Measurements from ENCODE around the gene RNF151.
A peak's percentile ranks its signal among the peaks of the same experiment; 100 is the strongest.

The RNF151 gene

DNA sequence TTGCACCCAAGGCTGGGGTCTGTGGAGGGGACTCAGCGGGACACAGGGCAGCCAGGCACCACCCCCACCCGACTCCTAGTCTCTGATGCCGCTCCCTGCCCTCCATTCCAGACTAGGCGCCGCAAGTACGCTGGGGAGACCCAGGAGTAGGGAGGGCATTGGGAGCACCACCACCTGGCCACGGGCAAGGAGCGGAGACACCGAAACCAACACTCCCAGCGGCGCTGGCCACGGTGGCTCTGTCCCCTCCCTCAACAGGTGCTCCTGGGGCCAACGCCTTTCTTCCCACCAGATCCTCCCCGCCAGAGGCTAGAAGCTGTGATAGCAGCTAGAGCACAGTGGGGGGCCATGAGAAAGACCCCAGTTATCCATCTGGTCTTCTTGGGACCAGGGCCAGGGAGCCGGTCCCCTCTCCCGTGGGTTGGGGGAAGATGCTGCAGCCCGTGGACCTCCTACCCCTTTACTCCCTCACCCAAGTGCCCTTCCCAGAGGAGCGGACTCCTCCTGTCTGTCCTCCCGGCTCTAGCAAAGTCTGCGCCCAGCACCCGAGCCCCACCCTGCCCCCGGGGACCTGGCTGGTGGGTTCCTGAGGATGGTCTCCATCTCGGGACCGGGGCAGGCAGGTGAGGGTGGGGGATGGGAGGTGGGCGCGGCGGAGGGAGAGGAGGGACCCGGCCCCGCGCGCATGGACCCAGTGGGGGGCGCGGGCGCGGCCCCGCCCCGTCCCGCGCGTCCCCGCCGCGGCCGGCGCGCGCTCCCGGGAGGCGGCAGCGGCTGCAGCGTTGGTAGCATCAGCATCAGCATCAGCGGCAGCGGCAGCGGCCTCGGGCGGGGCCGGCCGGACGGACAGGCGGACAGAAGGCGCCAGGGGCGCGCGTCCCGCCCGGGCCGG lies 22.8 kb downstream of the RNF151 start, which contains the start of gene SYNGR3:
TSS of gene SYNGR3 (plus strand) at position 762 of the 892 bp plus-strand sequence. CDS start 133 bp downstream, outside the sequence.
- DNase-seq (ENCODE audit: low spot score in 2 of 2) (no peak), ATAC-seq (replicated peaks; ENCODE audit: extremely low read depth, poor library complexity, severe bottlenecking) (no peak)
- Mint-ChIP-seq H3K27me3 (peaks cover 14% of the 10 kb centered on the region), H3K4me1 (peaks cover 20% of the 10 kb centered on the region), H3K9me3 (no peaks in the 10 kb centered on the region), H3K4me3 (peak within 1 kb of the TSS; percentile 67), H3K36me3 (ENCODE audit: insufficient read depth) (peaks cover 22% of the 10 kb centered on the region), H3K27ac (ENCODE audit: low read depth) (peak within 1 kb of the TSS; percentile 73)

DNA sequence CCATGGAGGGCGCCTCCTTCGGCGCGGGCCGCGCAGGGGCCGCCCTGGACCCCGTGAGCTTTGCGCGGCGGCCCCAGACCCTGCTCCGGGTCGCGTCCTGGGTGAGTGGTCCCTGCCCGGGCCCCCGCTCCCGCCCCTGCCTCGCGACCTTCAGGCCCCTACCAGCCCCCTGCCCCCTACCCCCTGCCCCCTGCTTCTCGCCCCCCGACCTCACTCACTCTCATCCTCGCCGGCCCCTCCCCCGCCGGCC lies 23.4 kb downstream of the RNF151 start:
- peaks cover 14% of the 10 kb centered on the region for H3K27me3 Mint-ChIP-seq
- no peak for ATAC-seq (replicated peaks; ENCODE audit: extremely low read depth, poor library complexity, severe bottlenecking)
- H3K27ac Mint-ChIP-seq (ENCODE audit: low read depth) = no peak overlapping the region
- no peaks in the 10 kb centered on the region for H3K9me3 Mint-ChIP-seq
- peaks cover 18% of the 10 kb centered on the region for H3K36me3 Mint-ChIP-seq (ENCODE audit: insufficient read depth)
- no peak for DNase-seq (ENCODE audit: low spot score in 2 of 2)
- H3K4me3 Mint-ChIP-seq = peak overlapping the region; percentile 67
- peaks cover 15% of the 10 kb centered on the region for H3K4me1 Mint-ChIP-seq

DNA sequence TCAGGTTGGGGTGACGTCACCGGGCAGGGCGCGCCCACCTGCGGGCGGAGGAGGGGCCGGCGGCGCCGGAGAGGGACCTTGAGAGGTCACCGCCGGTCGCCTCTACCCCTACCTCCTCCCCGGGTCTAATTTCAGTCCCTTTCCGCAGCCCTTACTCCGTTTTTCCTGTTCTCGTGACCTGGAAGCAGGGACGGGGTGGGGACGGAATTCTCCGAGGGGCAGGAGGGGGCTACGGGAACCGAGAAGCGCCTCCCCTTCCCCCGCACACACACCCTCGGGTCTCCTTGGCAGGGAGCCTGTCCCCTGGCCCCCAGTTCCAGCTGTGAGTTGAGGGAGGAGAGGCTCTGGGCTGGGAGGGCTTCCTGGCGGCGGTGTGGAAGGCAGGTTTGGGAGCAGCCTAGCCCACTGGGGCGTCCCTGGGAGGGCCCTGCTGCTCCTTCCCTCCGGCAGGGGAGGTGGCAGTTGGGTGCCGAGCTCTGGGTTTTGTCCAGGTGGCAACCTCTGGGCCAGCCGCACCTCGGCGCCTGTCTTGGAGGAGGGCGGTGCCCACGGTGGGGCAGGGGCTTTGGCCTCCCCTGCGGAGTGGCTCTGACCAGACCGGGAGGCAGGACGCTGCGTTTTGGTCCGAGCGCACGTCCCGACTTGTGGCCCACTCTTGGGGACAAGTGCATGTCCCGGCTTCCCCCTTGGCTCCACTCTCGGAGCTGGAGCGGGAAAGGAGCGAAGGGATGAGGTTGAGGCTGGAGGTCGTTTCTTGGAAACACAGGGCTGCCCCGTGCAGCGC lies 23.9 kb downstream of the RNF151 start:
- ATAC-seq (replicated peaks; ENCODE audit: extremely low read depth, poor library complexity, severe bottlenecking) (no peak), DNase-seq (ENCODE audit: low spot score in 2 of 2) (no peak)
- H3K36me3 Mint-ChIP-seq (ENCODE audit: insufficient read depth) = peaks cover 18% of the 10 kb centered on the region
- H3K27me3 Mint-ChIP-seq = peaks cover 14% of the 10 kb centered on the region
- no peaks in the 10 kb centered on the region for H3K9me3 Mint-ChIP-seq
- H3K4me1 Mint-ChIP-seq = peaks cover 14% of the 10 kb centered on the region
- H3K4me3 Mint-ChIP-seq = peak overlapping the region; percentile 67
- peak overlapping the region; percentile 73 for H3K27ac Mint-ChIP-seq (ENCODE audit: low read depth)

DNA sequence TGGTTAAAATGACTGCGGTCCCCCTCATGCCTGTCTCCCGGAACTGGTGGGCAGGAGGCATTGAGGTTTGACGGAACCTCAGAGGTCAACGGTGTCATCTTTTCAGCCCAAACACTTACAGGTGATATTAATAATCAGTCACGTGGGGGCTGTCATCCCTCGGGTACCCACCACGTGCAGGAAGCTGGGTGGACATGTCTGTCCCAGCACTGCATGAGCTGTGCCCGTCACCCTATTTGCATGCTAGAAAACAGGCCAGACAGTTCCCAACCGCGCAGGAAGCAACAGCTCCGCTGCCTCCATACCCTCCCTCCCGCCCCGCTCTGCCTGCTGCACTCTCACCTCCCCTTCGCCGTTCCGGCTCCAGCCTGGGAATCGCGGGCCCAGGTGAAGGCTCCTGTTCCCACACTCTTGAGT lies 24.5 kb downstream of the RNF151 start:
- peaks cover 14% of the 10 kb centered on the region for H3K27me3 Mint-ChIP-seq
- DNase-seq (ENCODE audit: low spot score in 2 of 2) (peak in 1 of 2 donors; percentile 45), ATAC-seq (replicated peaks; ENCODE audit: extremely low read depth, poor library complexity, severe bottlenecking) (peak; percentile 63)
- H3K36me3 Mint-ChIP-seq (ENCODE audit: insufficient read depth) = peaks cover 16% of the 10 kb centered on the region
- H3K27ac Mint-ChIP-seq (ENCODE audit: low read depth) = peak overlapping the region; percentile 73
- H3K4me1 Mint-ChIP-seq = peaks cover 14% of the 10 kb centered on the region
- no peaks in the 10 kb centered on the region for H3K9me3 Mint-ChIP-seq
- peak overlapping the region; percentile 67 for H3K4me3 Mint-ChIP-seq

DNA sequence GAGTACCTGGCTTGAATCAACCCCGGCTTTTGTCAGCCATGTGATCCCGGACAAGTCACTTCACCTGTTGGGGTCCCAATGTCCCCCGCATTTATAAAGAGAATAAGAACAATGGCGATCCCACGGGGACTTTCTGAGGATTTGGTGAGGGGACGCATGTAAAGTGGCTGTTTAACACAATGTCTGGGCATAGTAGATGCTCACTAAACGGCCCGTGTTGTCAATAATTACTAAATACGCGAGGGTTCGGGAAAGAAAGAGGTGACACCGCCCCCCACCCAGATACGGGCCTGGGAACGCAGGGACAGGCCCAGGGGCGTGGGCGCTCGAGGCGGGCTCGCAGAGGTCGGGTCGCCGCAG lies 24.9 kb downstream of the RNF151 start:
- ATAC-seq (replicated peaks; ENCODE audit: extremely low read depth, poor library complexity, severe bottlenecking) = no peak
- peak overlapping the region; percentile 73 for H3K27ac Mint-ChIP-seq (ENCODE audit: low read depth)
- H3K4me1 Mint-ChIP-seq = peaks cover 14% of the 10 kb centered on the region
- no peaks in the 10 kb centered on the region for H3K9me3 Mint-ChIP-seq
- H3K27me3 Mint-ChIP-seq = peaks cover 14% of the 10 kb centered on the region
- H3K4me3 Mint-ChIP-seq = peak overlapping the region; percentile 67
- DNase-seq (ENCODE audit: low spot score in 2 of 2) = no peak
- H3K36me3 Mint-ChIP-seq (ENCODE audit: insufficient read depth) = peaks cover 12% of the 10 kb centered on the region

DNA sequence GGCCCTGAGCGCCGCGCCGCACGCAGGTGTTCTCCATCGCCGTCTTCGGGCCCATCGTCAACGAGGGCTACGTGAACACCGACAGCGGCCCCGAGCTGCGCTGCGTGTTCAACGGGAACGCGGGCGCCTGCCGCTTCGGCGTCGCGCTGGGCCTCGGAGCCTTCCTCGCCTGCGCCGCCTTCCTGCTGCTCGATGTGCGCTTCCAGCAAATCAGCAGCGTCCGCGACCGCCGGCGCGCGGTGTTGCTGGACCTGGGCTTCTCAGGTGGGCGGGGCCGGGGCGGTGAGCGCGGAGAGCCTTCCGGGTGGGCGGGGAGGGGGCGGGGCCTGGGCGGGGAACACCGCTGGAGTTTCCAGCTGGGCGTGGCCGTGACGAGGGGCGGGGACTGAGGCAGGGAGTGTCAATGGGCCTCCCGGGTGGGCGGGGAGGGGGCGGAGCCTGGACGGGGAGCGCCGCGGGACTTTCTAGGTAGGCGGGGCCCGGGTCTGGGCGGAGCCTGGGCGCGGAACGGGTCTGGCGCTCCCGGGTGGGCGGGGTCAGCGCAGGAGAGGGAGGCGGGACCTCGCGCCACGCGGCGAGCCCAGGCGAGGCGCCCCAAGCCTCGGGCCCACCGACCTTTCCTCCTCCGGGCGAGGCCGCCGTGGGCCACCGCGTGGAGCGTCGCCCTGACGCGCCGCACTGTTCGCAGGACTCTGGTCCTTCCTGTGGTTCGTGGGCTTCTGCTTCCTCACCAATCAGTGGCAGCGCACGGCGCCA lies 25.5 kb downstream of the RNF151 start:
- Mint-ChIP-seq H3K4me3 (peak overlapping the region; percentile 67), H3K9me3 (no peaks in the 10 kb centered on the region), H3K36me3 (ENCODE audit: insufficient read depth) (peaks cover 12% of the 10 kb centered on the region), H3K27me3 (peaks cover 14% of the 10 kb centered on the region), H3K4me1 (peaks cover 14% of the 10 kb centered on the region), H3K27ac (ENCODE audit: low read depth) (peak overlapping the region; percentile 73)
- ATAC-seq (replicated peaks; ENCODE audit: extremely low read depth, poor library complexity, severe bottlenecking) (peak; percentile 63), DNase-seq (ENCODE audit: low spot score in 2 of 2) (peak; percentile 90 to 91)

DNA sequence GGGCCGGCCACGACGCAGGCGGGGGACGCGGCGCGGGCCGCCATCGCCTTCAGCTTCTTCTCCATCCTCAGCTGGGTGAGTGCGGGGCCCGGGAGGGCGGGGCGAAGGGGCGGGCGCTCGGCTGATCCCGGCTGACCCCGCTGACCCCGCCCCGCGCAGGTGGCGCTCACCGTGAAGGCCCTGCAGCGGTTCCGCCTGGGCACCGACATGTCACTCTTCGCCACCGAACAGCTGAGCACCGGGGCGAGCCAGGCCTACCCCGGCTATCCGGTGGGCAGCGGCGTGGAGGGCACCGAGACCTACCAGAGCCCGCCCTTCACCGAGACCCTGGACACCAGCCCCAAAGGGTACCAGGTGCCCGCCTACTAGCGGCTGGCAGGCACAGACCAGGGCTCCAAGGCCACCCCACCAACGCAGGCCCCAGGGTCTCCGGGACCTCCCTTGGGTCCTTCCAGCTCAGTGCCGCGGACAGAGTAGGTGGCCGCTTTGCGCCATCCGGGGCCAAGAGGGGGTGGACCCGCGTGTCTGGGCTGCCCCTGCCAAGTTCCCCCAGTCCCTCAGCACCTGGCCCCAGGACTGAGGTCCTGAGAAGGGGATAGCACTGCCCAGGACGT lies 26.2 kb downstream of the RNF151 start:
- no peak for DNase-seq (ENCODE audit: low spot score in 2 of 2)
- Mint-ChIP-seq H3K27me3 (peaks cover 14% of the 10 kb centered on the region), H3K27ac (ENCODE audit: low read depth) (no peak overlapping the region), H3K9me3 (no peaks in the 10 kb centered on the region), H3K4me3 (no peak overlapping the region), H3K4me1 (peaks cover 14% of the 10 kb centered on the region), H3K36me3 (ENCODE audit: insufficient read depth) (peaks cover 10% of the 10 kb centered on the region)
- ATAC-seq (replicated peaks; ENCODE audit: extremely low read depth, poor library complexity, severe bottlenecking) = no peak

DNA sequence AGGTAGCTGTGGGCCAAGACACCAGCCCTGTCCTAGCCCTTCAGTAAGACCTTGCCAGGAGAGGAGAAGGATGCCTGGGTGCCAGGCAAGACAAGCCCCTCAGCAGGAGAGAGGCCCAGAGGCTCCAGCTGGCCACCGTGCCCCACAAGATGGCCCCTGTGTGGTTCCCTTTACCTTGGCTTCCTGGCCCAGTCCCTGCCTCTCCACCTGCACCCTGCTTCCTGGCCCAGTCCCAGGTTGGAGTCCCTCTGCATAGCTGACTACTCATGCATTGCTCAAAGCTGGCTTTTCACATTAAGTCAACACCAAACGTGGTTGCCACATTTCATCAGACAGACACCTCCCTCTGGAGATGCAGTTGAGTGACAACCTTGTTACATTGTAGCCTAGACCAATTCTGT lies 27.1 kb downstream of the RNF151 start:
- peaks cover 14% of the 10 kb centered on the region for H3K4me1 Mint-ChIP-seq
- H3K36me3 Mint-ChIP-seq (ENCODE audit: insufficient read depth) = peaks cover 10% of the 10 kb centered on the region
- H3K9me3 Mint-ChIP-seq = no peaks in the 10 kb centered on the region
- no peak overlapping the region for H3K27ac Mint-ChIP-seq (ENCODE audit: low read depth)
- ATAC-seq (replicated peaks; ENCODE audit: extremely low read depth, poor library complexity, severe bottlenecking) (no peak), DNase-seq (ENCODE audit: low spot score in 2 of 2) (no peak)
- H3K4me3 Mint-ChIP-seq = no peak overlapping the region
- H3K27me3 Mint-ChIP-seq = peaks cover 8% of the 10 kb centered on the region

DNA sequence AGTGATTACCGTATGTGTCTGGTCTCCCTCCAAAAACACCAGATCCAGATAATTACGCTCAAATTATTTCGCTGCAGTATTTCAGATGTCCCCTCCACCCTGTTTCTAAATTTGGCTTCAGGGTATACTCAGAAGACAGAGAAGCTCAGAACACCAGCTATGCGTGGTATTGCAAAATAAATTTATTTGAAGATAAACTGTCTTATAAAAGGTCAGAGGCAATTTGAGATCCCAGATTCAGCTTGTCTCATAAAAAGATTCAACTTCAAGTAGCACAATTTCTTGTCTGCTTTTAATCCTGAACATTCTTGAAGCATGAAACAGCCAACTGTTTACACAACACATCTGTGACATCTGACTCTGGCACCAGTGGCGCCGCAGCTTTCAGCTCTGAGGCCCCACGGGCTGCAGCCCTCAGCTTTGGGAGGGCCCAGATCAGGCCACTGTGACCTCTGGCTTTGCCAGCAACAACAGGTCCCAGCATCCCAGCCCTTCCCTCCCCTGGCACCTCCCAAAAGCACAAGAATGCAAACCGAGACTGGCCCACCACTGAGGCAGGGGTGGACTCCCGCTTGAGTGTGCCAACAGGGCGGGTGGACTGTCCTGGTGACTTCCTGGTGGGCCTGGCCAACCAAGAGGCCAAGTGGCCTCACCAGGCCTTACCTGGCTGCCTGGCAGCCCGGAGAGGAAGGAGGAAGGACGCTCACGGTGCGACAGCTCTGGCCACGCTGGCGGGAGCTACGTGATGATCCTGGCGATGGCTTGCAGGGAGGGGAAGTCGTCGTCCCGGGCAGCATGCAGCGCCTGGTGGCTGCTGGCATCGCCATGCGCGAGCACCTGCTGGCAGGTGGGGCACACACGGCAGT lies 31.1 kb downstream of the RNF151 start:
- H3K27me3 Mint-ChIP-seq = no peaks in the 10 kb centered on the region
- H3K4me3 Mint-ChIP-seq = no peak overlapping the region
- no peak for DNase-seq (ENCODE audit: low spot score in 2 of 2)
- no peak overlapping the region for H3K27ac Mint-ChIP-seq (ENCODE audit: low read depth)
- no peaks in the 10 kb centered on the region for H3K4me1 Mint-ChIP-seq
- peaks cover 17% of the 10 kb centered on the region for H3K36me3 Mint-ChIP-seq (ENCODE audit: insufficient read depth)
- ATAC-seq (replicated peaks; ENCODE audit: extremely low read depth, poor library complexity, severe bottlenecking) = no peak
- no peaks in the 10 kb centered on the region for H3K9me3 Mint-ChIP-seq

DNA sequence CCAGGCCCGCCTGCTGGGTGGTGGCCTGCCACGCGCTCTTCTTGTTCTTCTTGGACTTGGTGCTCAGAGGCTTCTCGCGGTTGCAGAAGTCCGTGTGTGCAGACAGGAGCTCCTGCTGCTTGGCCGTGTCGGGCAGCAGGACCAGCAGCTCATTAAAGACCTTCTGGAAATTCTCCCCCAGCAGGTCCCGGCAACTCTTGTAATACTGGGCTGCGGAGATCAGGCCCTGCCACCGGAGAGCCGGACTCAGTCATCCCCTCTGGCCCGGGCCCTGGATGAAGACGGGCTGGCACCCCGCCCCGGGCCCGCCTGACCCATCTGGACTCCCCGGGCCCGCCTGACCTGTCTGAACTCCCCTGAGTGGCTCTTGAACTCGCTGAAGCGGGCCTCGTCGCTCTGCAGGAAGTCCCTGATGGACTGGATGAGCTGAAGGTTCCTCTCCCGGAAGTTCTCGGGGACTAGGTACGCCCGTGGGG lies 31.7 kb downstream of the RNF151 start:
- H3K4me3 Mint-ChIP-seq = no peak overlapping the region
- no peak for ATAC-seq (replicated peaks; ENCODE audit: extremely low read depth, poor library complexity, severe bottlenecking)
- no peaks in the 10 kb centered on the region for H3K4me1 Mint-ChIP-seq
- no peak for DNase-seq (ENCODE audit: low spot score in 2 of 2)
- H3K36me3 Mint-ChIP-seq (ENCODE audit: insufficient read depth) = peaks cover 13% of the 10 kb centered on the region
- H3K27me3 Mint-ChIP-seq = no peaks in the 10 kb centered on the region
- H3K27ac Mint-ChIP-seq (ENCODE audit: low read depth) = no peak overlapping the region
- H3K9me3 Mint-ChIP-seq = no peaks in the 10 kb centered on the region

DNA sequence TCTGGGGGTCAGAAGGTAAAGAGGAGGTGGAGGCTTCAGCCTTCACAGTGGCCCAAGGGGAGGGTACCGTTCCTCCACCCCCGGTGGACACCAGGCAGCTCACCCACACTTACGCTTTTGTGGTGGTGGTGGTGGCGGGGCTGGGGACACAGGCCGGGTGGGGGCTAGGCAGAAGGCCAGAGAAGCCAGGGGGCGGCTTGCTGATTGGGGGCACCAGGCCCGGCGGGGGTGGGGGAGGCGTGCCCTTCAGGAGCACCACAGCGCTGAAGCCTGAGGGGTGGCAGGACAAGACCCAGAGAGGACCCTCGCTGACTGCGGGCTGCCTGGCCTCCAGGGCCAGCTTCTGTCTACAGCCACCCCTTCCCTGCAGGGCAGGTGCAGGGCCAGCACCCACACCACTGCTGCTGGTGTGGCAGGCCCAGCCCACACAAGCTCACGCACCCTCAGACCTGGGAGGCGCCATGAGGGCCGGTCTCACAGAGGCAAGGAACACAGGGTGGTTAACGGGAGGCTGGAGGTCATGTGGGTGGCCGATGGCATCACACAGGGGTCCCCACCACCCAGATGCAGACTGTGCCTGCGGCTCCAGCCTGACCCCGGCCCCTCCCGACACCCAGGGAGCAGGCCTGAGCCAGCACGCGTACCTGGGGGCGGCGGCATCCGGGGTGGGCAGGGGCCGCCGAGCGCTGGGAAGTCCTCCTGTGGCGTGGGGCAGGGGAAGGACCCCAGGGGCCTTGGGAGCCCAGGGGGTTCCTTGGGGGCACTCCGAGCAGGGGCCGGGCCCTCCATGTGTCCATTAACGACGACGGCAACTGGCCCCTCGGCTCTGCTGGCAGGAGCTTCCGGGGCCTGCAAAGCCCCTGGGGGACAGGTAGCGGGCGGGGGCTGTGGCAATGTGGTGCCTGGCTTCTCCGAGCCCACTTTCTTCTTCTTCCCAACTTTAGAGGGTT lies 32.5 kb downstream of the RNF151 start:
- Mint-ChIP-seq H3K36me3 (ENCODE audit: insufficient read depth) (peaks cover 15% of the 10 kb centered on the region), H3K9me3 (no peaks in the 10 kb centered on the region), H3K4me3 (no peak overlapping the region), H3K27me3 (no peaks in the 10 kb centered on the region), H3K27ac (ENCODE audit: low read depth) (no peak overlapping the region), H3K4me1 (no peaks in the 10 kb centered on the region)
- ATAC-seq (replicated peaks; ENCODE audit: extremely low read depth, poor library complexity, severe bottlenecking) (no peak), DNase-seq (ENCODE audit: low spot score in 2 of 2) (no peak)
